ENCODE measurements around the gene MAPK8IP2.

- no peak for TF ChIP-seq SMC3 (IDR thresholded peaks at IDR 0.05; ENCODE audit: low read depth, low read length)
- TF ChIP-seq CTCF (IDR thresholded peaks at IDR 0.05): no peak
- no peak for TF ChIP-seq USF1 (IDR thresholded peaks at IDR 0.05; ENCODE audit: borderline replicate concordance, low read depth)
- TF ChIP-seq EP300 (IDR thresholded peaks at IDR 0.05; ENCODE audit: borderline replicate concordance in 1 of 2, low read depth in 1 of 2, low read length in 1 of 2): no peak
- TF ChIP-seq FOXM1 (IDR thresholded peaks at IDR 0.05; ENCODE audit: low read depth): no peak
- no peak for TF ChIP-seq POLR2AphosphoS5 (IDR thresholded peaks at IDR 0.05; ENCODE audit: low read depth, low read length)
- TF ChIP-seq RAD21 (IDR thresholded peaks at IDR 0.05; ENCODE audit: low read length): no peak
- no peak for TF ChIP-seq RFX5 (IDR thresholded peaks at IDR 0.05; ENCODE audit: low read length)
- no peak for TF ChIP-seq NRF1 (IDR thresholded peaks at IDR 0.05; ENCODE audit: low read depth, low read length)
- TF ChIP-seq NFIC (IDR thresholded peaks at IDR 0.05; ENCODE audit: borderline replicate concordance): no peak
- no peak for TF ChIP-seq USF2 (IDR thresholded peaks at IDR 0.05; ENCODE audit: borderline replicate concordance, low read depth, low read length)
Observed at GRCh38 chr22:50573491-50574382, 26.9 kb upstream of the MAPK8IP2 start.
